Measurements from ENCODE around the gene LAPTM4A. TPM values are rescaled to one million over a fixed set of nuclear protein-coding genes. Genes with fewer than 3 reads are reported as not detected.

LAPTM4A gene
- polyA plus RNA-seq, 4 donors = 432 to 524 (median 444) TPM

DNA sequence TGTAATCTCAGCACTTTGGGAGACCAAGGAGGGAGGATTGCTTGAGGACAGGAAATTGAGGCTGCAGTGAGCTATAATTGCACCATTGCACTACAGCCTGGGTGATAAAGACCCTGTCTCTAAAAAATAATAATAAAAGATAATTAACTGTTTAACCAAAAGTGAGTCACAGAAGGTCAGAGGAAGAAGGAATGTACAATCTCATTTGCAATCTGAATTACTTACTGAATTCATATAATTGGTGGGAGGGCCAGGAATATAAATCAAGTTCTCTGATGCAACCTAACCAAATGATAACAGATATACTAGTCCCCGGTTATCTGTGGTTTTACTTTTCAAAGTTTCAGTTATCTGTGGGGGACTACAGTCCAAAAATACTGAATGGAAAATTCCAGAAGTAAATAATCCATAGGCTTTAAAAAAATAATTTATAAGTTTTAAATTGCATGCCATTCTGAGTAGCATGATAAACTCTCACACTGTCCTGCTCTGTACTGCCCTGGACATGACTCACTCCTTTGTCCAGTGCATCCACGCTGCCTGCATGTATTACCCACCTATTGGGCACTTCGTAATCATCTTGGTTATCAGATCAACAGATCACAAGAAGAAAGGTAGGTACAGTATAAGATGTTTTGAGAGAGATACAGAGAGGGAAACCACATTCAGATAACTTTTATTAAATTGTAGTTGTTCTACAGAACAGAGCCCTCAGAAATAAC is 26.2 kb downstream of the LAPTM4A start:
- no peak for DNase-seq (ENCODE audit: low read depth in 4 of 4, low spot score in 2 of 4)

GRCh38 chr2:20023688-20024087 is 27.7 kb downstream of the LAPTM4A start:
- no peak for DNase-seq (ENCODE audit: low read depth in 4 of 4, low spot score in 2 of 4)

DNA sequence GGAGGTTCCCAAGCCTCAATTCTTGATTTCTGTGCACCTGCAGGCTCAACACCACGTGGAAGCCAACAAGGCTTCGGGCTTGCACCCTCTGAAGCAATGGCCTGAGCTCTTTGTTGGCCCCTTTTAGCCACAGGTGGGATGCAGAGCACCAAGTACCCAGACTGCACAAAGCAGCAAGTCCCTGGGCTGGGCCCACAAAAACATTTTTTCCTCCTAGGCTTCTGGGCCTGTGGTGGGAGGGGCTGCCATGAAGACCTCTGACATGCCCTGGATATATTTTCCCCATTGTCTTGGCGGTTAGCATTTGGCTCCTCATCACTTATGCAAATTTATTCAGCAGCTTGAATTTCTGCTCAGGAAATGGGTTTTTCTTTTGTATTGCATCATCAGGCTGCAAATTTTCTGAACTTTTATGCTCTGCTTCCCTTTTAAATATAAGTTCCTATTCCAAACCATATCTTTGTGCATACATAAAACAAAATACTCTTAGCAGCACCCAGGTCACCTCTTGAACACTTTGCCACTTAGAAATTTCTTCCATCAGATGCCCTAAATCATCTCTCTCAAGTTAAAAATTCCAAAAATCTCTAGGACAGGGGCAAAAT is 29.9 kb downstream of the LAPTM4A start:
- DNase-seq (ENCODE audit: low read depth in 4 of 4, low spot score in 2 of 4) = no peak

DNA sequence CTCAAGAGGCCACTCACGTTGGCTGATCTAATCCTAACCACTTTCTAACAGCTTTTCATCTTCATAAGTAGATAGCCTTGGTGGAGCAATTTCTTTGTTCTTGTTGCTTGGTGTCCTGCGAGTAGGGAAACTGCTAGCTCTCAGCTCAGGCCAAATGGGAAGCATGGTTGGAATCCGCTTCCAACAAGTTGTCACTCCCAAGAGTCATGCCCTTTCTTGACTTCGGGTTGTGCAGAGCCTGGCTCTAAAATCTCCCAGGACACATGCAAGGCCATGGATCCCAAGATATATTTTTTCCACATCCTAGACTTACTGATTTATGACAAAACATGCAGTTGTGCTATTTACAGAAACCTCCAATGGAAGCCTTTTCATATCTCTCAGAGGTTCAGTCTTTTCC is 31.7 kb downstream of the LAPTM4A start:
- no peak for DNase-seq (ENCODE audit: low read depth in 4 of 4, low spot score in 2 of 4)

DNA sequence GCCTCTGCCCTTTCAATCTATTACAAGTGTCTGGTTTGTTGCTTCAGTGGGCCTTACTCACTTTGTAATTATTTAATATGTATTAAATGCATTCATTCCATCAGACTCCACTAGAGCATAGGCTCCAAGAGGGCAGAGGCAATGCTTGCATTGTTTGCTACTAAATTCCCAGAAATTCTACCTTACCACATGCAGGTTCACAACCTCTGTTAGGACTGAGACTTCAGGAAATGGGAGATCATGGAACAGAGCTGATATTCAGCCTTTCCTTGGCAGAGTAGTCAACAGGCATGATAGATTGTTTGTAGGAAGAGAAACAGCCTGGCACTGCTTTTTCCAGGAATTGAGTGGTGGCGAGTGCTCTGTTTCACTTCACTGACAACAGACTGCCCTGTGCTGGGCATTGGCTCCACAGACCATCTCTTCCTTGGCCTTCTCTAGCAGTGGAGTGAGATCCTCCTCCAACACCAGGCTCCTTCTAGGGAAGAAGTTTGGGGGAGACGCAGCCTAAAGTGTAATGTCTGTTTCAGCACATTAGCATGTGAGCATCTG is 32.8 kb downstream of the LAPTM4A start:
- DNase-seq (ENCODE audit: low read depth in 4 of 4, low spot score in 2 of 4) = no peak

GRCh38 chr2:20016346-20016745 is 35.1 kb downstream of the LAPTM4A start:
- no peak for DNase-seq (ENCODE audit: low read depth in 4 of 4, low spot score in 2 of 4)

GRCh38 chr2:20015482-20016083 is 35.8 kb downstream of the LAPTM4A start:
- DNase-seq (ENCODE audit: low read depth in 4 of 4, low spot score in 2 of 4) = peak in 2 of 4 donors; percentile 46 to 54

DNA sequence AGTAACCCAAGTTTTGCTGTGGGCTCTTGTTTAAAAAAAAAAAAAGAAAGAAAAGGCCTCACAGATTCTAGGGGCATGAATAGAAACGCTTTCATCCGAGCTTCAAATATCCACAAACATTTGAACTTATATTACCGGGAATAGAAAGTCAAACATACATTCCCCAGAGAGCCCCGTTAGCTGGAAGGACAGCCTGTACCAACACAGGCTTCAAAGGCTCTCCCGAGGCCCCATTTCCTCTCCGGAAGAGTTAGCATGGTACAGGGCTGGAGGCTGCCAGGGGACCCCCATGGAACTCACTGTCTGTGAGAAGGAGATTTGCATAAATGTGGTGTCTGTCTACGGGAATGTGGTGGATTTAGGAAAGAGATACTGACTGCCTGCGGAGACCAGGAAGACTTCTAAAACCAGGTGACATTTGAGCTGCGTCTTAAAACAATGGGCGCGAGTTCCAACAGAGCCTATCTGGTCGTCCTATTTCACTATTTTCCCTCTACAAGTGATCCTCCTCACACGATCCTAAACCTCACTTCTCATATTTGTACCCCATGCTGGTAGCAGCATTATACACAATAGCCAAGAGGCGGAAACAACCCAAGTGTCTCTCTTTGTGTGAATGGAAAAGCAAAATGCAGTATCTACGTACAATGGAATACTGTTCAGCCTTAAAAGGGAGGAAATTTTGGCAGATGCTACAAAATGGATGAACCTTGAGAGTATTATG is 38.1 kb downstream of the LAPTM4A start:
- DNase-seq (ENCODE audit: low read depth in 4 of 4, low spot score in 2 of 4) = no peak

DNA sequence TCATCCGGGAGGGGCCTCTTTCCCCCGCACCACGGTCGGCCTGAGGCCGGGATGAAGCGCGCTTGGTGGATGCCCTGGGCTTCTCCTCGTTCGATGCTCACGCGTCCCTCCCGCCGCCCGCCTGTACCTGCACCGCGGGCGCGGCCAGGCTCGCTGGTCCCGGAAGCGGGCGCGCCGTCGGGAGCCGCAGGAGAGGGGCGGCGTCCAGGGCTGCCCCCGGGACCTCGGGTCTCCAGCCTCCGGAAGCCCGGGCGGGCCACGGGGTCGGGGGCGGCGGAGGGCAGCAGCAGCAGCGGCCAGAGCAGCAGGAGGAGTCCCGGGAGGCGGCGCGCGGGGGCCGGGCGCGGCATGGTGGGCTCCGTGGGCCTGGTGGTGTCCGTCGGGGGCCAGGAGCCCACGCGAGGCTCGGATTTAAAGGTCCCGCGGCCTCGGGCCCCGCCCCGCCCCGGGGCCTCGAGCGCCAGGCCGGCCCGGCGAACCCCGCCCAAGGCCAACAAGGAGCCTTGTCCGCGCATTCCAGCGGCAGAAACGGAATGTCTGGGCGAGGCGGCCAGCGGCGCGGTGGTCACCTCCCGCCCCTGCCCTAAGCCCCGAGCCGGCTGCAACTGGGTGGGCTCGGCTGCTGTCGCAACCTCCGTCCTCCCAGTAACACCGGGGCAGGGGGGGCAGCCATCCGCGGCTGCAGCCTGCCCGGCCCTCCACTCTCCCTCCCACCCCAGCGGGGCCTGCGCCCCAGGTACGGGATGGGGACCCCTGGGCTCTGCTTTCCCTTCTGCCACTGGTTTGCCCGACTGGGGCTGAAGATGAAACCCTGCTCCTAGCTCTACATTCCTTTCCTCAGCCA is 38.9 kb downstream of the LAPTM4A start, which contains the start of gene MATN3:
MATN3 (minus strand) TSS at position 387 of the 844 bp plus-strand sequence; CDS start at position 350, 37 bp downstream.
- DNase-seq (ENCODE audit: low read depth in 4 of 4, low spot score in 2 of 4) = no peak

- no peak for DNase-seq (ENCODE audit: low read depth in 4 of 4, low spot score in 2 of 4)
These were observed 39.5 kb downstream of the LAPTM4A start for GRCh38 chr2:20012032-20012281.

- DNase-seq (ENCODE audit: low read depth in 4 of 4, low spot score in 2 of 4) = no peak
These were observed 40.0 kb downstream of the LAPTM4A start for GRCh38 chr2:20011276-20012031.

GRCh38 chr2:20008703-20009102 is 42.7 kb downstream of the LAPTM4A start:
- DNase-seq (ENCODE audit: low read depth in 4 of 4, low spot score in 2 of 4) = no peak

GRCh38 chr2:20005891-20006470 is 45.4 kb downstream of the LAPTM4A start:
- no peak for DNase-seq (ENCODE audit: low read depth in 4 of 4, low spot score in 2 of 4)

- no peak for DNase-seq (ENCODE audit: low read depth in 4 of 4, low spot score in 2 of 4)
These were observed 46.3 kb downstream of the LAPTM4A start for GRCh38 chr2:20005067-20005627.

DNA sequence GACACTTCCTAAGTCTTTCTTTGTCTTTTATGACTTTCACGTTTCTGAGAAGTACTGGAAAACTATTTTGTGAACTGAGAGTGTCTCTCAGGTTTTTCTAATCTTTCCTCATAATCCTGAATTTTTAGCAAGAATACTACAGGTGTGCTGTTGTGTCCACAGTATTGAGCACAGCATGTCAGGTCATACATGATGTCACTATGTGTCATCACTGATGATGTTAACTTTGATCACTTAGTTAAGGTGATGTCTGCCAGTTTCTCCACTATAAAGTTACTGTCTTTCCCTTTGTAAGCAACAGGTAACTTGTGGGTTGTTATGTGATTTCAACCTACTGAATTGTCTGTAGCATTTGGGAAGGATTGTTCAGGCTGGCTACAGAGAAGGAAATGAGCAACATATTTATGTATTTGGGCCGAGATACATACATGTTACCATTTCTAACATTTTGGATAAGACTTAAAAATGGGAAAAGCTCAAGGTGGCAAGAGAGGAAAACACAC is 50.0 kb downstream of the LAPTM4A start:
- DNase-seq (ENCODE audit: low read depth in 4 of 4, low spot score in 2 of 4) = no peak

DNA sequence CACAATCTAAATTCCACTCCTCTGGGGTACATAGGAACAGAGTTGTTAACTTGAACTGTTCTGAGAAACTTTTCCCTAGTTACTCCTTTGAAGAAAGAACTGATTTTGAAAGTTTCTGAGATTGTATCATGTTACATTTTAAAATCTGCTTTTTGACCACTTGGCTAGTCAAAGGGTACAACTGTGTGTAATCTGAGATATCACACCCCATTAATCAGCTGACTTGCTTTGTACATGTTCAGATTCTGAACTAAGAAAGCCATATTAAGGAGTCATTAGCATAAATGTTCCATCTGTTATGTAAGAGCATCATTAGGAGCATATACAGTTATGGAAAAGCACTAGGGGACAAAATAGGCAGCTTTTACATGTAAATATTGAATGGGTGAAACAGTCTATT is 57.7 kb downstream of the LAPTM4A start:
- peak in 1 of 4 donors; percentile 11 for DNase-seq (ENCODE audit: low read depth in 4 of 4, low spot score in 2 of 4)

- no peak for DNase-seq (ENCODE audit: low read depth in 4 of 4, low spot score in 2 of 4)
These were observed 59.5 kb downstream of the LAPTM4A start for GRCh38 chr2:19991895-19992294.

DNA sequence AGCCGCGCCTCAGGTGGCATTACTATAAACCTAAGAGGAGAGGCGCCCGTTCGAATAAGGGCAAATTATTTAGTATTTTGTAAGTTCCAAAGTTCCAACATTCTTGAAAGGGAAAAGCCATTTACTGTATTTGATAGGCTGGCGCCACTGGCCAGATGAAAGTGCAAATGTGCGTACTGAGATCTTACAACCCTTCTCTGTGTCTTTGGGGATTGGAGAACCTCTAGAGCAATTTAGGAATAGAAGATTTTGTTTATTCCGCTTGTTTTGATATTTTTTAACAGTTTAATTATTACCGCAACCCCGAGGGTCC is 61.1 kb downstream of the LAPTM4A start:
- DNase-seq (ENCODE audit: low read depth in 4 of 4, low spot score in 2 of 4) = no peak

Measured in left renal cortex interstitium (tissue), 4 donors.